ENCODE results near the gene SMKR1. TPM values are rescaled to one million over a fixed set of nuclear protein-coding genes. Genes with fewer than 3 reads are reported as not detected.
"Not testable (repeated sequence)": the region's sequence is repeated elsewhere in the genome, so short reads cannot be mapped to it uniquely, and the experiment has no call there.

The SMKR1 gene
- total RNA-seq, 1 donor = 0.31 TPM

DNA sequence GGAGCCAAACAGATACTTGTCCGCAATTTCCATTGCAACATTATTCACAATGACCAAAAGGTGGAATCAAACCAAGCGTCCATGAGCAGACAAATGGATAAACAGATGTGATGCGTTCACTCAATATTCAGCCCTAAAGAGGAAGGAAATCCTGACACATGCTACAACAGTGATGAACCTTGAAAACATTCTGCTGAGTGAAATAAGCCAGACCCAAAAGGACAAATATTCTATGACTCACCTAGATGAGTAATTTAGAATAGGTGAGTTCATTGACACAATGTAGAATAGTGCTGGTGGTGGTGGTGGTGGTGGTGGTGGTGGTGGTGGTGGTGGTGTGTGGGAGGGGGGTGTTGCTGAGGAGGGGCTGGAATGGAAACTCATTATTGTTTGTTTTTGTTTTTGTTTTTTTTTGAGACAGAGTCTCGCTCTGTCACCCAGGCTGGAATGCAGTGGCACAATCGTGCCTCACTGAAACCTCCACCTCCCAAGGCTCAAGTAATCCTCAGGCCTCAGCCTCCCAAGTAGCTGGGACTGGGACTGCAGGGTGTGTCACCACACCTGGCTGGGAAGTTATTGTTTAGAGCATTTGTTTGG lies 28.6 kb downstream of the SMKR1 start:
- Histone ChIP-seq H3K4me1 (ENCODE audit: insufficient read depth, low read length) (peaks cover 8% of the 10 kb centered on the region), H3K27me3 (ENCODE audit: insufficient read depth, low read length) (no peaks in the 10 kb centered on the region), H3K9me3 (ENCODE audit: low read depth, low read length) (no peaks in the 10 kb centered on the region), H3K4me3 (ENCODE audit: low read length) (no peak overlapping the region)

DNA sequence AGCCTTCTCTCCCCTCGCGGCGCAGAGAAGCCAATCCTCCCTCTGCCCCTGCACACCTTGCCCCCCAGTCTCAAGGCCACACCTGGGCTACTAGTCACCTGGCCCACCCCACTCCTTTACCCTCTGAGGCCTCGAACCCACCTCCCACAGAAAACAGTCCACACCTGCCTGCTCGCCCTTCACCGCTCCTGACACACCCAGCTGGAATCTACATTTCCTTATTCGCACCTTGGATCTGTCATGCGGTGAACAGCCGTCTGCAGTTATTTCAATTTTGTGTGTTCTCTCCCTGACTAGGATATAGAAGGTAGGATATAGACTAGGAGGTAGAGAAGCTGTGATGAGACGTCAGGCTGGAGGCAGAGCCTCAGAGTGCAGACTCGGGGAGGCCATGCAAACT lies 29.4 kb downstream of the SMKR1 start:
- Histone ChIP-seq H3K4me1 (ENCODE audit: insufficient read depth, low read length) (peaks cover 8% of the 10 kb centered on the region), H3K27me3 (ENCODE audit: insufficient read depth, low read length) (no peaks in the 10 kb centered on the region), H3K4me3 (ENCODE audit: low read length) (no peak overlapping the region), H3K9me3 (ENCODE audit: low read depth, low read length) (no peaks in the 10 kb centered on the region)

GRCh38 chr7:129532375-129532774 lies 30.0 kb downstream of the SMKR1 start:
- Histone ChIP-seq H3K4me3 (ENCODE audit: low read length) (no peak overlapping the region), H3K4me1 (ENCODE audit: insufficient read depth, low read length) (peaks cover 8% of the 10 kb centered on the region), H3K9me3 (ENCODE audit: low read depth, low read length) (no peaks in the 10 kb centered on the region), H3K27me3 (ENCODE audit: insufficient read depth, low read length) (no peaks in the 10 kb centered on the region)

DNA sequence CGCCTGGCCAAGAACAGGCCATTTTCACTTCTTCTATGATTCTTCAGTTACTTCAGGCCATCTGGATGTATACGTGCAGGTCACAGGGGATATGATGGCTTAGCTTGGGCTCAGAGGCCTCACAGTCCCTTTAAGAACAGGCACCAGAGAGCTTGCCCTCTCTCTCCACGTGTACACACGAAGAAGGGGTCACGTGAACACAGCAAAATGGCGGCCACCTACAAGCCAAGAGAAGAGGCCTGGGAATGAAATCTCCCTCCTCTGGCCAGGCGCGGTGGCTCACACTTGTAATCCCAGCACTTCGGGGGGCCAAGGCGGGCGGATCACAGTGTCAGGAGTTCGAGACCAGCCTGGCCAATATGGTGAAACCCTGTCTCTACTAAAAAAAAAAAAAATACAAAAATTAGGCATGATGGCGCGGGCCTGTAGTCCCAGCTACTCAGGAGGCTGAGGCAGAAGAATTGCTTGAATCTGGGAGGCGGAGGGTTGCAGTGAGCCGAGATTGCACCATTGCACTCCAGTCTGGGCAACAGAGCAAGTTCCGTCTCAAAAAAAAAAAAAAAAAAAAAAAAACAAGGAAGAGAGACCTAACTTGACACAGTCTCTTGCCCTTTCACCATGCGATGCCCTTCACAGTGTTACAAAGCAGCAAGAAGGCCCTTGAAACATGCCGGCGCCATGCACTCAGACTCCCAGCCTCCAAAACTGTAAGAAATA lies 32.4 kb downstream of the SMKR1 start:
- not testable (repeated sequence) for H3K9me3 ChIP-seq (ENCODE audit: low read depth, low read length); H3K27me3 ChIP-seq (ENCODE audit: insufficient read depth, low read length); H3K4me1 ChIP-seq (ENCODE audit: insufficient read depth, low read length); H3K4me3 ChIP-seq (ENCODE audit: low read length)

DNA sequence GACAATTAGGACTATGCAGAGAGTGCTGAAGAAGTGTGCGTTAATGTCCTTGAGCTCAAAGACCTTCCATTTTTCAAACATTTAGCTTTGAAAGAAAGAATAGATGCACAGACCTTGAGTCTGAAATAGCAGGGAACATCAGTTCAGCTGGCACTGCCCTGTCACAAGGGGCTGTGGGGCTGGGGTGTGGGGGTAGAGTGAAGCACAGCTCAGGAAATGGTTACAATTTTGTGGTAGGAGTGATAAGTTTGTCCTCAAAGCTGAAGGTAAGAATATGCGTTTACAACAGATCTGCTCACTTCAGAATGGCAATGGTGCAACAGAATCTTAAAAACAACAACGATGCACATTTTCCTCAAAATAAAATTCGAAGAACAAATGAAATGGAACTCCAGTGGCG lies 33.6 kb downstream of the SMKR1 start:
- Histone ChIP-seq H3K4me3 (ENCODE audit: low read length) (no peak overlapping the region), H3K4me1 (ENCODE audit: insufficient read depth, low read length) (peaks cover 8% of the 10 kb centered on the region), H3K27me3 (ENCODE audit: insufficient read depth, low read length) (no peaks in the 10 kb centered on the region), H3K9me3 (ENCODE audit: low read depth, low read length) (no peaks in the 10 kb centered on the region)

DNA sequence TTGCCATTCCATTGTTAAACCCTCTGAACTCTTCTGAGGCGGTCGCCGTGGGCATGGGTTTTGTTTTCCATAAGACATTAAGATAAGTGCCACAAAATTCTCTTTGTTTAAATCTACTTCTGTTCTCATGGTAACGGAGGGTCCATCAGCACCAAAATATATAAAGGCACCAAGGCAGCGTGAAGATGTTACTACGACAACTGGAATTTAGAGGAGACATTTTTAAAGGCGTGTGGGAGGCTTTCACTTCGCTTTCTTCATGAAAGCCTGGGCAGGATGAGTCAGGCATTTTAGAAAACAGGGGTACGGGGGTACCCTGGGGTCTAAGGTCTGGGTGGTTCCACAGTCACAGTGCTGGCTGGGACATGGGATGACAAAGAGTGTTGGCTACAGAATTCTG lies 34.0 kb downstream of the SMKR1 start:
- no peaks in the 10 kb centered on the region for H3K27me3 ChIP-seq (ENCODE audit: insufficient read depth, low read length)
- H3K9me3 ChIP-seq (ENCODE audit: low read depth, low read length) = no peaks in the 10 kb centered on the region
- peaks cover 8% of the 10 kb centered on the region for H3K4me1 ChIP-seq (ENCODE audit: insufficient read depth, low read length)
- H3K4me3 ChIP-seq (ENCODE audit: low read length) = no peak overlapping the region

DNA sequence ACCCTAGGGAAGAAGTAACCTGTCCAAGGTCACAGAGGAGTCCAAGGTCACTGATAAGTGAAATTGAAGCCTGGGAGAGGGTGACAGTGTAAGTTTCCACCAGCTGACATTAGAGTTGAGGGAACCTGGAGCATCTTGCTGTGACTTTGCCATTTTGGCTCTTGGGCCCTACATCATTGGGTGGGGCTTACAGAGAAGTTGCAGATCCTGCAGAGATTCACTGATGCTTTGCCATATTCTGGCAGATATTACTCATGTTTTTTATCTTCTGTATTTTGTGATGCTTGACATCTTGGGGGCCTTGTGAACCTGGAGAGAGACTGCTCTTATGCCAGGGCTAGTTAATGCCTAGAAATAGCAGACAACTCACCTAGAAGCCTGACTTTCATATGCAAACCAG lies 36.5 kb downstream of the SMKR1 start:
- Histone ChIP-seq H3K4me3 (ENCODE audit: low read length) (no peak overlapping the region), H3K9me3 (ENCODE audit: low read depth, low read length) (no peaks in the 10 kb centered on the region), H3K4me1 (ENCODE audit: insufficient read depth, low read length) (peaks cover 8% of the 10 kb centered on the region), H3K27me3 (ENCODE audit: insufficient read depth, low read length) (no peaks in the 10 kb centered on the region)

DNA sequence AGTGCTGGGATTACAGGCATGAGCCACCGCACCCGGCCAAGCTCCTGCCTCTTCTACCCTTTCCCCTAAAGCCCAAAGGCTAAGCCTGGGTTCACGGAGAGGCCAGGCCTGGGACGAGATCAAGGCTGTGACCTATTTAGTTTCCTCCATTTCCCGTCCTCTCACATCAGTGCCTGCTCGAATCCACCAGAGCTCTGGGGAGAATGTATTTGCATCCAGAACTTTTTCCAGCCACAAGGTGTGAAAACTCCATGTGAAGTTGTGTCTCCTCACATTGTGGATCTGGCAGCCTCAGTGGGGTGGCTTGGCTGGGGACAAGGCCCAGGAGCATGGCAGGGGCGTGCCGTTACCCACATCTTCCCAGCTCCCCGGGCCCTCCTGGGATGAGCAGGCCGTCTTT lies 38.0 kb downstream of the SMKR1 start:
- Histone ChIP-seq H3K4me3 (ENCODE audit: low read length) (no peak overlapping the region), H3K27me3 (ENCODE audit: insufficient read depth, low read length) (no peaks in the 10 kb centered on the region), H3K9me3 (ENCODE audit: low read depth, low read length) (no peaks in the 10 kb centered on the region), H3K4me1 (ENCODE audit: insufficient read depth, low read length) (no peaks in the 10 kb centered on the region)

DNA sequence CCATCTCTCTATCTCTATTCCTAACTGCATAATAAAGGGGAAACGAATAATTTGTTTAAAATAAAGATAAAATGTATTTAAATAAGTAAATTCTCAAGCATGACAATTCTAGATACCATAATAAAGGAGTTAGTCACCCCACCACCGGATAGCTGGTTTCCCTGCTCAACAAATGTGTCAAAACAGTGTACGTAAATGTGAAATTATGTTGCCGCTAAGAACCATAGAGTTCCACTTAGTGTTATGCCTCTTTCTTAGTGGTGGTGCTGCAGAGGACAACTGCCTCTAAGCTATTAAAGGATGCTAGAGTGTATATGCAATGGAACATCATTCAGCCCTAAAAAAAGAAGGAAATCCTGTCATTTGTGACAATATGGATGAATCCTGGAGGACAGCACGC lies 42.4 kb downstream of the SMKR1 start:
- Histone ChIP-seq H3K27me3 (ENCODE audit: insufficient read depth, low read length) (no peaks in the 10 kb centered on the region), H3K9me3 (ENCODE audit: low read depth, low read length) (no peaks in the 10 kb centered on the region), H3K4me1 (ENCODE audit: insufficient read depth, low read length) (no peaks in the 10 kb centered on the region), H3K4me3 (ENCODE audit: low read length) (no peak overlapping the region)

DNA sequence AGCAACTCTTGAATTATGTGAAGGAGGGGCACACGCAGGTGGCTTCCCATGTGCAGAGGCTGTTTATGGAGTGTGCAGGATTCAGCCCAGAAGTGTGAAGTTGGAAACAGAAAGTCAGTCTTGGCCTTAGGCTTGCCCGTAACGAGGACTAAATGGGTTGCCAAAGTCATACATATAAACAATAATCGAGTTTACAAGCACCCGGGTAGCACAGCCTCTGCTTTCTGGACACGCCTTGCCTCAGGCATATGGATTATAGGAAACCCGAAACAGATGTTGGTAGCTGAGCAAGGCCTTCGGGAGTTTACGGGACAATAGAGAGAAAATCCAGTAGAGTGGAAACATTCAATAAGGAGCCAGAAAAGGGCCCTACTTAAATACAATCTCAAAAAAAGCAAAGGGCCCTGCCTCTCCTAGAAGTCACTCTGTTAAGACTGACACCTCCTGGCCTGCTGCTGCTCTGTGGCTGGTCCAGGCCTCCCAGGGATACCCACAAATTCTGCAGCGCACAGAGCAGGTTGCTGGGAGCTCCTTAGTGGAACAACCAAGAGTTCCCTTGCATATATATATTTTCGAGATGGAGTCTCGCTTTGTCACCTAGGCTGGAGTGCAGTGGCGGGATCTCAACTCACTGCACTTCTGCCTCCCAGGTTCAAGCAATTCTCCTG lies 48.5 kb downstream of the SMKR1 start:
- Histone ChIP-seq H3K4me3 (ENCODE audit: low read length) (no peak overlapping the region), H3K27me3 (ENCODE audit: insufficient read depth, low read length) (no peaks in the 10 kb centered on the region), H3K9me3 (ENCODE audit: low read depth, low read length) (no peaks in the 10 kb centered on the region), H3K4me1 (ENCODE audit: insufficient read depth, low read length) (no peaks in the 10 kb centered on the region)

GRCh38 chr7:129553899-129554461 lies 51.6 kb downstream of the SMKR1 start:
- Histone ChIP-seq H3K4me1 (ENCODE audit: insufficient read depth, low read length) (no peaks in the 10 kb centered on the region), H3K9me3 (ENCODE audit: low read depth, low read length) (no peaks in the 10 kb centered on the region), H3K27me3 (ENCODE audit: insufficient read depth, low read length) (no peaks in the 10 kb centered on the region), H3K4me3 (ENCODE audit: low read length) (no peak overlapping the region)

- no peaks in the 10 kb centered on the region for H3K9me3 ChIP-seq (ENCODE audit: low read depth, low read length)
- H3K27me3 ChIP-seq (ENCODE audit: insufficient read depth, low read length) = no peaks in the 10 kb centered on the region
- H3K4me1 ChIP-seq (ENCODE audit: insufficient read depth, low read length) = peaks cover 10% of the 10 kb centered on the region
- H3K4me3 ChIP-seq (ENCODE audit: low read length) = no peak overlapping the region
Observed at GRCh38 chr7:129556607-129557133, 54.3 kb downstream of the SMKR1 start.

DNA sequence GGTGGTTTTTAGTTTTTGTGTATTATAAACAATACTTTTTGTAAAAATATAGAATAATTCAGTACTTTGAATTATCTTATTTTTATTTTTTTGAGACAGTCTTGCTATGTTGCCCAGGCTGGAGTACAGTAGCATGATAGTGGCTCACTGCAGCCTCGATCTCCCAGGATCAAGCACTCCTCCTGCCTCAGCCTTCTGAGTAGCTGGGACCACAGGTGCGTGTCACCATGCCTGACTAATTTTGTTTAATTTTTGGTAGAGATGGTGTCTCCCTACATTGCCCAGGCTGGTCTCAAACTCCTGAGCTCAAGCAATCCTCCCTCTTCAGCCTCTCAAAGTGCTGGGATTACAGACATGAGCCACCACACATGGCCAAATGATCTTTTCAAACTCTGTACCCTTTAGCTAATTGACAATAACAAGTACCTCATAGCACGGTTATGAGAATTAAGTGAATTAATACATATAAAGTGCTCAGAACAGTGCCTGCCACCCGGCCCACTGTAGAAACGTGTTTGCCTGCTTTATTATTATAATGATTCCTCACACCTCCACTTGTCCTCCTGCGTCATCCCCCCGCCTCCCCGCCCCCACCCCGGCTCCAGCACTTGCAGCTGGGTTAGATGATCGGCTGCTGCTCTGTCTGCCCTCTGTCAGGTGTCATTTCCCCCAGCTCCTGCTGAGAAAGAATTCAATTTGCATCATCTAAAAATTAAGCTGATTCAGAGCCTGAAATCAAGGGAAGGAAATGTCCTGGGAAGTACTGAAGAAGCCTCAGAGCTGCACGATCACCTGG lies 55.6 kb downstream of the SMKR1 start:
- no peaks in the 10 kb centered on the region for H3K9me3 ChIP-seq (ENCODE audit: low read depth, low read length)
- no peaks in the 10 kb centered on the region for H3K27me3 ChIP-seq (ENCODE audit: insufficient read depth, low read length)
- H3K4me3 ChIP-seq (ENCODE audit: low read length) = no peak overlapping the region
- peaks cover 20% of the 10 kb centered on the region for H3K4me1 ChIP-seq (ENCODE audit: insufficient read depth, low read length)

- no peaks in the 10 kb centered on the region for H3K9me3 ChIP-seq (ENCODE audit: low read depth, low read length)
- peaks cover 20% of the 10 kb centered on the region for H3K4me1 ChIP-seq (ENCODE audit: insufficient read depth, low read length)
- H3K27me3 ChIP-seq (ENCODE audit: insufficient read depth, low read length) = no peaks in the 10 kb centered on the region
- H3K4me3 ChIP-seq (ENCODE audit: low read length) = no peak overlapping the region
Observed at GRCh38 chr7:129559564-129559963, 57.2 kb downstream of the SMKR1 start.

DNA sequence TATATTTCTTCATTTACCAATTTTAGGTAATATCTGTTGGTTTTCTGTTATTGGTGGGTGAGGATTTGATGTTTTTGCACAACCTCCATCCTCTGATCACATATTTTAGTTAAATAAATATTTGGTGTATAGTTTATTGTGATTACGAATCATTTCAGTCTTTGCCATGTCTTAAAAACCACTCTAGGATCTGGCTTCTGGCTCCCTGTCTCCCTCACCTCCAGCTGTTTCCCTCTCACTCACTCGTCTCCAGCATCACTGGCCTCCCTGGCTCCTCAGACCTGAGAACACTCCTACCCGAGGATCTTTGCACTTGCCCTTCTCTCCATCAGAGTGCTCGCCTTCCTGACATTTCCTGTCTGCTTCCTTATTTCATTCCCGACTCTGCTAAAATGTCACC lies 58.5 kb downstream of the SMKR1 start:
- Histone ChIP-seq H3K4me1 (ENCODE audit: insufficient read depth, low read length) (peaks cover 22% of the 10 kb centered on the region), H3K4me3 (ENCODE audit: low read length) (no peak overlapping the region), H3K9me3 (ENCODE audit: low read depth, low read length) (no peaks in the 10 kb centered on the region), H3K27me3 (ENCODE audit: insufficient read depth, low read length) (no peaks in the 10 kb centered on the region)
